Activated T-cell treated with anti-CD3 and anti-CD28 coated beads, Interleukin-2, amount 50 U/mL, for 48 hours (primary cell): ENCODE data around the gene EGF.
A peak's percentile ranks its signal among the peaks of the same experiment; 100 is the strongest.

Source experiments
- DNase-seq, 2 experiments: peaks; one replicate each; pipeline ENCODE4 v3.0.0-alpha.2; 2020

EGF gene

DNA sequence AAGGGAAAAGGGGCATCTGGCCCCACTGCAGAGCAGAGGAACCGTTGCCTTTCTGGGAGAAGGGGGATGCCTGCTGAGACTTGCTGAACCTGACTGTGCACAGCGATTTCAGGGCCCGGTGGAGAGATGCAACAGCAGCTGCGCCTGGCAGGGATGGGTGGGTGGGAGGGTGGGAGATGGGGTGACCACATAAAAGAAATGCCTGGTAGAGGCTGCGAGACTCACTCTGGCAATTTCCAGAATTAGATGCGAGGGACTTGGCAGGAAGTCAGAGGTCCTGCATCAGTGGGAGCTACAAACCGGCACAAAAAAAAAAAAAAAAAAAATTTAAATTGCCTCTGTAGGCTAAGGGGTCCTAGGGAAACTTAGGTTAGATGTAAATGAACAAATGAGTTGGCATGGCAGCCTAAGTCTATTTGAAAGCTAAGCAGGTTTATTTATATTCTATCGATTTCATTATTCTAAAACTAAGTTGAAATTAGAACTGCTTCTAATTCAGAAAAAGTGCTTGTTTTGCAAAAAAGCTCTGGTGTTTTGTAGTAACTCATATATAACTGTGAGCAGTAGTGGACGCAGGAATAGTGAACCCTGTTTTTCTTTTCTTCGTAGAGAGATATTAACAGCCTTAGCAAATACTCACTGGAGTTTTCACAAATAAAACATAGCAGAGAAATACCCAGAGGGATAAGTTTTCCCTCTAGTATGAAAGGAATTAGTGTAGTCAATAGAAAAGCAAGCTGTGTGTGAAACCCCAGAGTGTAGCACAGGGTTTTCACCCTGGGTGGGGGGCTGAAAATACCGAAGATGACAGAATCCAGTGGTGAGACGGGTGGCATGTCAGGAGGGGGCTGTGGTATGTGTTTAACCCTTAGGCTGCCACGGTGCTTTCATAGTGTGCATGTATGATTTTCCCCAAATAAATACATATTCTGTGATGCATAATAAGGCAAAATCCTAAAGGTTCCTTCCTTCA lies 130.1 kb downstream of the EGF start:
- DNase-seq = no peak

DNA sequence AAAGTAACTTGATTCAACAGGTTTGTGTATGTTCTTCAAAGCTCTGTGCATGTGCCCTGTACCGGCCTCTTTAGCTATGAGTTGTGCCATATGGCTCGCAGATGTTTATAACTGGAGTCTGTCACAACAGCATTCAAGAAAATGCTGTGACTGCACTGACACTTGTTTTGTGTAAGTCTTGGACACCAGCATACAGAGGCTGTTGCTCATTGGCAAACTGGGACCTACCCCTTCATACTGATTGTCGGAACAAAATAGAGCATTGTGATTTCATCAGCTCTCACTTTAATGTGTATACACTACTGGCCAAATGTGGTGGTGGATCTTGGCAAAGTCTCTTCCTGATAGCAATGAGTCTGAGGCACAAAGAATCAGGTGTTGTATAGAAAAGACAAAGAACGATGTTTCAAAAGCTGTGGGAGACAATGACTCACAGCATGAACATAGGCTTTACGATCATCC lies 133.9 kb downstream of the EGF start:
- DNase-seq = no peak

DNA sequence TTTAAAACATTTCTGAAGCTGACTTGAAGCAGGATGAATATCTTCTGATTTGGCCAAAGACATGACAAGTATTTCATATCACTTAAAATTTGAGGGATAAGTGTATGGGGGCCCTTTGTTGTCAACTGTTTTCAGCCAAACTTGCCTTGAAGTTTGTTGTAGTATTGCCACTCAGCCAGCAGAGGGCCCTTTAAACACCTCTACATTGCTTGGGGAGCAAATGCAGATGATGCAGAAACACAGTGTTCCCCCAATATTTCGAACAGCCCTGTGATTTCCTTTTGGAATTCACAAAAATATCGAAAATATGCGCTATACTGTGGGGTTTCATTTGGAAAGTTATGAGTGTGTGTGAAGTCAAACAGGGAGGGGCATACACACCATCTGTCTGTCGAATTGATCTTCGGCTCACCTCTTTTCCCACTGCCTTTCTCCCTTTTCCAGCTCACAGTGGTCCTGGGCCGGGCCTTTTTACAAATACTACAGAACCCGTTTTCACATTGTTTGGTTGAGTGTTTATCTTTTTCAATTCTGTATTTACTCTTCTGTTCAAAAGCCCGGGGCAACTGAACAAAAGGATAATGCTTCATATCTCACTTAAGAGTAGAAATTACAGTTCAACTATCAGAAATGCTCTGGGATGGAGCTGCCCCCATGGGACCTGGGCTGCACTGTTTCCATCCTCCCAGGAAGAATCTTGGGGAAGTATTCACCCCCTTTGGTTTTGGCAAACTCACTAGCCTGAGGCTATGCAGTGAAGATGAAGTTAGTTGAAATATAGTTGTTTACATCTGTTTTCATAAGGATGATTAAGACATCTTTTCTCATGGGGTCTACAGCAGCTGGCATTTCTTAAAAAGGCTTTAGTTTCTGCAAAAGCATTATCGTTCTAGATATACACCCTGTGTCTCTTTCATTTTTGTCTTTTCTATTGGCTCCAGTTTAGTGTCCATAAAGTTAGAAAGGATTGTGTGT lies 137.6 kb downstream of the EGF start:
- peak; percentile 57 to 59 for DNase-seq

DNA sequence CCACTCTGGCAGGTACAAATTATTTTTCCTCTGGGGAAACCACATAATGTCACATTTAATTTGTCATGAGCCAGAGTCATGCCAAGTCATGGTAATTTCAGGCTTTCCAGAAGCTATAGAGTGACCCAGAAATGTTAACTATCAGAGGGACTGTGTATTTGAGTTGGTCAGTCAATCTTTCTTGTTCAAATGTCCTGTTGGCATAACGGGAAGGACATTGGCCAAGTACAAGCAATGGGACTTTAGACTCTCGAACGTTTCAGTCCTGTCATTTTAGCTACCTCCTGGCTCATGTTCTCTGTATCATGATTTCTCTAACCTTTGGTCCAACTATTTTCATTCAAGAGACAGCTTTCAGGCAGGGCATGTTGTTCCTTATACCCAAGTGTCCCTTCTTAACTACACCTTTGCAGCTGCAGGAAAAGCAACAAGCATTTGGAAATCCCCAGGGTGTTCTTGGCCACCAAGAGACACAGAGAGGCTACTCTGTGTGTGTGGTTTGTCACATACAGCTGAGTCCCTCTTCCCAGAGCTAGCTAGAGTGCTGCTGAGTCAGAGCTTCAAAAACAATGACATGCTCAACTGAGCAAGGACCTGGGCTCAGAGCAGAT lies 142.6 kb downstream of the EGF start:
- peak in 1 of 2 experiments; percentile 25 for DNase-seq

DNA sequence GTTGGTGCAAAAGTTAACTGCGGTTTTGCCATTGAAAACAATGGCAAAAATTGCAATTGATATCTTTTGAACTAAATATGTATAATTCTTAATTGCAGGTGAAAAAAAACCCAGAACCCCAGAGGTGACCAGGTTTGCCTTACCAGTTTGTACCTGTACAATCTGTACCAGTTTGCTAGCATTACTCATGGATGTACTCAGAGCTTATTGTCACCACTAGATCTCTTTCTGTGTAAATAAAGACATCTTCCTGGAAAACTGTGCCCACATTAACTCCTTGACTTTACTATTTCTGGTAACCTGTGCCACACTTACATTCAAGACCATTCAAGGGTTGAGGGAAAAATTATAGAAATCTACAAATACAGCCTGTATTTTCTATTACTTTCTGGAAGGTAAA lies 146.0 kb downstream of the EGF start:
- DNase-seq = no peak

DNA sequence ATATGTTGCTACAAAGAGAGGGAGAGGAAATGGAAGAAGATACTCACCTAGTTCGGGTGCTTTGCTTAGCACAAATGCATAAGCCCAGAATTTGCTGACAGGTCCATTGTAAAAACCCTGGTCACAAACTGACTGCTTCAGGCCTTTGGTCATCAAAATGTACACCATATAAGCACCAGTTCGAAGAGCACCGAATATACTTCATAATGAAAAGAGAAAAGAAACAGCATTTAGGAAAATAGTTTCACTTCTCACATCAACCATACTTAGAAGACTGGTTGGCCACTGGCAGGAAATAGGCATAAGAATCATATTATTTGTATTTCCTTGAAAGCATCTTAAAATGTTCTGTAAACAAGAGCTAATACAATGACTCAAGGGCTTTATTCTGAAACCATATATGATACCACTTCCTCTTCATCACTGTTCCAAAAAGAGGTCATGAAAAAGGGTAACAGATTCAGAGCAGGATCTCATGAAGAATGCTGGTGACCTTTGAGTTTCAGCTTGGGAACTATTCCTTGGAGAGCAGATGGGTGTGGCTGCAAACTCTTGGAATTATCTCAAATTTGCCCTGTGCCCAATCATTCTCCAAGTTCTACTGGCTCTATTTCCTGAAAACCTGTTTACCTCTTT lies 147.0 kb downstream of the EGF start:
- DNase-seq = no peak

DNA sequence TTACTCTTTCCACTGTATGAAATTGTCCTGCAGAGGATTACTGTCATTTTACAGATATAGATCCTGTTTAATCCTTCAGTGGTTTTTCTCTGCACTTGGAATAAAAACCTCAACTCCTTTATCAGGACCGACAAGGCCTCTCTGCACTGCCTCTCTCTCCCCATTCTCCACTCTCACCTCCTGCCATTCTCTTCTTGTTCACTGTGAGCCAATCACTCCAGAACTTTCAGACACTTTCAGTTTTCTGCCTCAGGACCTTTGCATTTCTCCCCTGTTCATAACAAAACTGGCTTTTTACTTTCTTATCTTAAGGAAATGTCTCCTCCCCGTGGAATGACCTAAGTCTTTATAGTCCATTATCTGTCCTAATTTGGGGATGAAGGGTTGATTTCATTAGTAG lies 148.4 kb downstream of the EGF start:
- no peak for DNase-seq
